SK-N-SH (cell line): ENCODE results near the gene C1QL2. TPM values are rescaled to one million over a fixed set of nuclear protein-coding genes. Genes with fewer than 3 reads are reported as not detected.

Experiments used
- CTCF ChIA-PET: fragments of 300-600, 350-600 bp; formaldehyde crosslinking; extraction: SDS; loops from one replicate; lab custom pipeline; 2021; lab: Yijun Ruan, JAX
- POLR2A ChIA-PET: fragments of 350-600 bp; sonication (Branson Sonifier 250); formaldehyde crosslinking; extraction: SDS; loops from one replicate; lab custom pipeline; 2020; ENCODE audit warnings: antibody characterized with exemption, inconsistent platforms; lab: Yijun Ruan, JAX
- DNase-seq: peaks from one replicate; pipeline ENCODE4 v3.0.0; 2012
- H2AFZ ChIP-seq: fragments of 200-600 bp; sonication (generic); 2 replicates; pipeline ENCODE4 v1.8.1; 2016; ENCODE audit warnings: antibody characterized with exemption, mild to moderate bottlenecking, low read depth
- H3F3A ChIP-seq: fragments of 200-600 bp; sonication (generic); replicated peaks from 2 replicates; pipeline ENCODE3; 2016; ENCODE audit warnings: antibody characterized with exemption, mild to moderate bottlenecking; ENCODE audit not compliant: insufficient read depth
- H3K27ac ChIP-seq, 2 experiments: fragments of 200-500 bp in 1 of 2; fragments of 200-600 bp in 1 of 2; sonication (Bioruptor generic) in 1 of 2; sonication (generic), shearing (Covaris generic) in 1 of 2; 2 replicates each; pipeline versions ENCODE4 v1.5.1 to v1.6.1; 2014 to 2016; ENCODE audit warnings: low read depth in 2 of 2, inconsistent platforms in 1 of 2, low read length in 1 of 2, mild to moderate bottlenecking in 1 of 2, mixed read lengths in 1 of 2
- H3K27me3 ChIP-seq: fragments of 200-600 bp; sonication (generic), shearing (Covaris generic); 2 replicates; pipeline ENCODE4 v1.6.1; 2016; ENCODE audit warnings: mixed run types; ENCODE audit not compliant: insufficient read depth
- H3K36me3 ChIP-seq, 2 experiments: fragments of 200-500 bp in 1 of 2; fragments of 200-600 bp in 1 of 2; sonication (Bioruptor generic) in 1 of 2; sonication (generic) in 1 of 2; replicated peaks in 1 of 2; 2 replicates each; pipeline versions ENCODE3 to v1.5.1; 2014 to 2016; ENCODE audit warnings: low read length in 1 of 2, mild to moderate bottlenecking in 1 of 2; ENCODE audit not compliant: insufficient read depth in 2 of 2, control insufficient read depth in 1 of 2
- H3K4me1 ChIP-seq, 2 experiments: fragments of 200-500 bp in 1 of 2; fragments of 200-600 bp in 1 of 2; sonication (Bioruptor generic) in 1 of 2; sonication (generic), shearing (Covaris generic) in 1 of 2; 2 replicates each; pipeline versions ENCODE4 v1.5.1 to v1.6.1; 2014 to 2016; ENCODE audit warnings: low read depth in 1 of 2, low read length in 1 of 2, mixed run types in 1 of 2; ENCODE audit not compliant: insufficient read depth in 2 of 2, control insufficient read depth in 1 of 2
- H3K4me2 ChIP-seq: fragments of 200-600 bp; sonication (generic), shearing (Covaris generic); 2 replicates; pipeline ENCODE4 v1.6.1; 2017; ENCODE audit warnings: mixed run types
- H3K4me3 ChIP-seq, 2 experiments: fragments of 200-500 bp in 1 of 2; fragments of 200-600 bp in 1 of 2; sonication (Bioruptor generic) in 1 of 2; sonication (generic), shearing (Covaris generic) in 1 of 2; 2 replicates each; pipeline versions ENCODE4 v1.5.1 to v1.8.1; 2014 to 2016; ENCODE audit warnings: low read depth in 2 of 2, inconsistent platforms in 1 of 2, low read length in 1 of 2, mild to moderate bottlenecking in 1 of 2, mixed read lengths in 1 of 2, moderate library complexity in 1 of 2
- H3K79me2 ChIP-seq: fragments of 200-600 bp; sonication (generic); 2 replicates; pipeline ENCODE4 v1.8.1; 2017; ENCODE audit warnings: mild to moderate bottlenecking; ENCODE audit not compliant: insufficient read depth
- H3K9ac ChIP-seq: fragments of 200-600 bp; sonication (generic); 2 replicates; pipeline ENCODE4 v1.6.1; 2017; ENCODE audit warnings: mixed run types
- H3K9me2 ChIP-seq: fragments of 200-600 bp; sonication (generic); 2 replicates; pipeline ENCODE4 v1.6.1; 2017; ENCODE audit warnings: mixed run types
- H3K9me3 ChIP-seq: fragments of 200-600 bp; sonication (generic); 2 replicates; pipeline ENCODE4 v1.6.1; 2017; ENCODE audit warnings: mixed run types, mild to moderate bottlenecking, moderate library complexity
- H4K20me1 ChIP-seq: fragments of 200-600 bp; sonication (generic); 2 replicates; pipeline ENCODE4 v1.6.1; 2017; ENCODE audit warnings: mild to moderate bottlenecking, mixed run types; ENCODE audit not compliant: insufficient read depth
- CHD2 ChIP-seq: fragments of 150-350 bp; IDR thresholded peaks from 2 replicates; pipeline ENCODE4 v1.6.1; 2018; ENCODE audit warnings: low read length; ENCODE audit not compliant: partially characterized antibody
- ELF1 ChIP-seq: IDR thresholded peaks from 2 replicates; pipeline ENCODE4 v1.4.0; 2012
- FOXM1 ChIP-seq: IDR thresholded peaks from 2 replicates; pipeline ENCODE4 v1.4.0; 2012; ENCODE audit warnings: low read depth, mild to moderate bottlenecking
- GABPA ChIP-seq: IDR thresholded peaks from 2 replicates; pipeline ENCODE4 v1.4.0; 2012; ENCODE audit warnings: low read depth, mild to moderate bottlenecking
- GATA2 ChIP-seq: sonication (generic); formaldehyde crosslinking; IDR thresholded peaks from 2 replicates; pipeline ENCODE4 v1.5.0; 2020; ENCODE audit warnings: mild to moderate bottlenecking, missing genetic modification reagents
- NFIC ChIP-seq: IDR thresholded peaks from 2 replicates; pipeline ENCODE4 v1.4.0; 2012; ENCODE audit warnings: borderline replicate concordance
- POLR2AphosphoS5 ChIP-seq: IDR thresholded peaks from 2 replicates; pipeline ENCODE4 v1.6.1; 2012; ENCODE audit warnings: low read depth, low read length
- RCOR1 ChIP-seq: fragments of 150-350 bp; IDR thresholded peaks from 2 replicates; pipeline ENCODE4 v1.6.1; 2017; ENCODE audit warnings: antibody characterized with exemption, low read length
- RFX5 ChIP-seq: IDR thresholded peaks from 2 replicates; pipeline ENCODE4 v1.6.1; 2012; ENCODE audit warnings: mild to moderate bottlenecking, improper control_type of control experiment, low read length
- RXRA ChIP-seq: IDR thresholded peaks from 2 replicates; pipeline ENCODE4 v1.4.0; 2012; ENCODE audit warnings: low read depth, mild to moderate bottlenecking, borderline replicate concordance
- SIN3A ChIP-seq: IDR thresholded peaks from 2 replicates; pipeline ENCODE4 v1.6.1; 2012; ENCODE audit warnings: low read depth, mild to moderate bottlenecking, low read length, moderate library complexity, borderline replicate concordance
- SMC3 ChIP-seq: IDR thresholded peaks from 2 replicates; pipeline ENCODE4 v1.6.1; 2012; ENCODE audit warnings: low read depth, low read length, improper control_type of control experiment
- TCF12 ChIP-seq: IDR thresholded peaks from 2 replicates; pipeline ENCODE4 v1.4.0; 2012
- YY1 ChIP-seq: IDR thresholded peaks from 2 replicates; pipeline ENCODE4 v1.4.0; 2012; ENCODE audit warnings: low read depth, mild to moderate bottlenecking
- WGBS: methylation state at CpG from one replicate; pipeline ENCODE4 v1.1.6; 2017; ENCODE audit warnings: low lambda C conversion rate; 5-methylcytosine and 5-hydroxymethylcytosine counted together
- polyA plus RNA-seq, 3 experiments: library from polyadenylated mRNA; depleted of rRNA; stranded (reverse); fragments of >200 nt; gene quantifications; 2 replicates each; pipeline ENCODE4 v1.2.3, GENCODE V29; 2012
- TF ChIP-seq, protein P1 (sequence below): IDR thresholded peaks from 2 replicates; pipeline ENCODE4; 2012
- TF ChIP-seq, protein P2 (sequence below): IDR thresholded peaks from 2 replicates; pipeline ENCODE4 v1.4.0; 2012; ENCODE audit warnings: low read depth, borderline replicate concordance
- TF ChIP-seq, protein P3 (sequence below): IDR thresholded peaks from 2 replicates; pipeline ENCODE4 v1.6.1; 2012; ENCODE audit warnings: mild to moderate bottlenecking, low read depth, low read length, moderate library complexity
- TF ChIP-seq, protein P4 (sequence below): IDR thresholded peaks from 2 replicates; pipeline ENCODE4 v1.4.0; 2012; ENCODE audit warnings: low read depth, borderline replicate concordance
- TF ChIP-seq, protein P5 (sequence below): fragments of 150-350 bp; IDR thresholded peaks from 2 replicates; pipeline ENCODE4 v1.6.1; 2016; ENCODE audit warnings: mild to moderate bottlenecking, low read depth, low read length

Gene C1QL2
- polyA plus RNA-seq, 1 of the 3 experiments (the other 2 are of a cell fraction): not detected

DNA sequence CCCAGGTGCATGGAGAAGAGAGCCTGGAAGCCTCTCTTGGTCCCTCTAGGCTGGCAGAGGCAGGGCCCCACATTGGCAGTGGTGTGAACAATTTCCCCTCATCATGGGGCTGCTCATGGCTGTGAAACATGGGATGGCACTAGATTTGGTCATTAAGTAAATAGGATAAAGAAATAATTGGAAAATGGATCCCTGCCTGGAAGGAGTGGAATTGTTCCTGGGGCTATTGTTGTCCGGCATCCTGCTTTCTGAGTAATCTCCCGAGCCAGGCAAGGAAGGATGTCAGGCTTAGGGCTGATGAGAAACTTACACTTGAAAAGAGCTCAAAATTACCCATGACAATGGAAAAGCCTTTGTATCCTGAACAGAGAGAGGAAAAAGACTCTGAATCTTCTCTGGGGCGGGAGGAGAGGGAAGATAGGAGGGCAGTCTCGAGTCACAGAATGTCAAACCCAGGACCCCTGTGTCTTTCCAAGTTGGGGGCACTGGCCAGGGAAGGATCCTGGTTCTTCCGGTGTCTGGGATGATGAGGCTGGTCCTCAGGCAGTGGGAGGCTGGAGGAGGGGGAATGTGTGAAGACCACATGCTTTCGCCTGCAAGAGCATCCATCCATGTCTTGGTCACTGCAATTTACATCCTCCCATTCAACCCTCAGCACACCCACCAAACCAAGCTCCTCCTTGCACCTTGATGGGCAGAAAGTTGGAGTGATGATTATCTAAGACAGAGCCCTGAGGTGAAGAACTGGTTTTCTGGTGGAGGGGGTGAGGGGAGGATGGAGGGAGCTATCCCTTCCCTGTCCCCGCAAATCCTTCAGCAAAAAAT, 38.0 kb upstream of the C1QL2 start:
- H3K4me3 ChIP-seq: no peak overlapping the region
- no peaks in the 10 kb centered on the region for H3F3A ChIP-seq
- H2AFZ ChIP-seq: no peak overlapping the region
- H3K9me3 ChIP-seq: no peaks in the 10 kb centered on the region
- no peak for DNase-seq
- no peak overlapping the region for H3K9ac ChIP-seq
- H3K27ac ChIP-seq: no peak overlapping the region
- H3K36me3 ChIP-seq: no peaks in the 10 kb centered on the region
- H3K79me2 ChIP-seq: no peaks in the 10 kb centered on the region
- H3K4me1 ChIP-seq: no peaks in the 10 kb centered on the region
- H4K20me1 ChIP-seq: no peaks in the 10 kb centered on the region
- peaks cover 6% of the 10 kb centered on the region; the same call in 1 of the 2 replicates for H3K27me3 ChIP-seq
- TF ChIP-seq FOXM1 (no peak), POLR2AphosphoS5 (no peak), RFX5 (no peak), SIN3A (no peak), GABPA (no peak), ELF1 (no peak)
- H3K4me2 ChIP-seq: no peak overlapping the region
- 52% methylated on average over 6 of the region's 7 CpGs for WGBS
- H3K9me2 ChIP-seq: no peaks in the 10 kb centered on the region
- CTCF ChIA-PET: interaction anchor here (1.3 kb wide), 1 partner anchor 185 kb away, joined by 4 read pairs; no protein-coding TSS in a partner anchor
- POLR2A ChIA-PET: no interaction called here

DNA sequence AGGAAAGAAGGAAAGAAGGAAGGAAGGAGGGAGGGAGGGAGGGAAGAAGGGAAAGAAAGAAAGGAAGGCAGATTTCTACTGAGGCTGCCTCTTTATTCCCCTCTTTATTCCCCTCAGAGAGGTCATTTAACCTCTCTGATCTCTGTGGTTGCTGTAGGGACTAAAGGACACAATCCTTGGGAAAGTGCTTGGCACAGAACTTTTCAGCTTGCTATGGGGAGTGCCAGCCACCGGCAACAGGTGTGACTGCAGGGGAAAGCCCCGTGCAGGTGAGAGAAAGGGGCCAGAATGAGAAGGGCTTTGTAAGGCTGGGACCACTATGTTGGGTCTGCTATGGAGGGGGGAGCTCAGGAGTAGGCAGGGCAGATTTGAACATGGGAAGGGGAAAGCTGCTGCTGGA, 37.3 kb upstream of the C1QL2 start:
- 63% methylated on average over 2 of the region's 2 CpGs for WGBS
- H3K9me3 ChIP-seq: no peaks in the 10 kb centered on the region
- ChIA-PET CTCF (interaction anchor here (1.3 kb wide), 1 partner anchor 185 kb away, joined by 4 read pairs; no protein-coding TSS in a partner anchor), POLR2A (no interaction called here)
- no peaks in the 10 kb centered on the region for H3K4me1 ChIP-seq
- no peaks in the 10 kb centered on the region for H3K36me3 ChIP-seq
- no peak for DNase-seq
- no peaks in the 10 kb centered on the region for H3K9me2 ChIP-seq
- H4K20me1 ChIP-seq: no peaks in the 10 kb centered on the region
- no peak overlapping the region for H3K9ac ChIP-seq
- no peak overlapping the region for H3K4me3 ChIP-seq
- H3K27me3 ChIP-seq: peaks cover 4% of the 10 kb centered on the region; the same call in 1 of the 2 replicates
- H3K4me2 ChIP-seq: no peak overlapping the region
- no peaks in the 10 kb centered on the region for H3K79me2 ChIP-seq
- H3F3A ChIP-seq: no peaks in the 10 kb centered on the region
- no peak overlapping the region for H2AFZ ChIP-seq
- no peak overlapping the region for H3K27ac ChIP-seq
- TF ChIP-seq, protein P1, sequence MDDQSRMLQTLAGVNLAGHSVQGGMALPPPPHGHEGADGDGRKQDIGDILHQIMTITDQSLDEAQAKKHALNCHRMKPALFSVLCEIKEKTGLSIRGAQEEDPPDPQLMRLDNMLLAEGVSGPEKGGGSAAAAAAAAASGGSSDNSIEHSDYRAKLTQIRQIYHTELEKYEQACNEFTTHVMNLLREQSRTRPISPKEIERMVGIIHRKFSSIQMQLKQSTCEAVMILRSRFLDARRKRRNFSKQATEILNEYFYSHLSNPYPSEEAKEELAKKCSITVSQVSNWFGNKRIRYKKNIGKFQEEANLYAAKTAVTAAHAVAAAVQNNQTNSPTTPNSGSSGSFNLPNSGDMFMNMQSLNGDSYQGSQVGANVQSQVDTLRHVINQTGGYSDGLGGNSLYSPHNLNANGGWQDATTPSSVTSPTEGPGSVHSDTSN: no peak
- no peak for TF ChIP-seq RFX5
- no peak for TF ChIP-seq TCF12
- TF ChIP-seq, protein P2, sequence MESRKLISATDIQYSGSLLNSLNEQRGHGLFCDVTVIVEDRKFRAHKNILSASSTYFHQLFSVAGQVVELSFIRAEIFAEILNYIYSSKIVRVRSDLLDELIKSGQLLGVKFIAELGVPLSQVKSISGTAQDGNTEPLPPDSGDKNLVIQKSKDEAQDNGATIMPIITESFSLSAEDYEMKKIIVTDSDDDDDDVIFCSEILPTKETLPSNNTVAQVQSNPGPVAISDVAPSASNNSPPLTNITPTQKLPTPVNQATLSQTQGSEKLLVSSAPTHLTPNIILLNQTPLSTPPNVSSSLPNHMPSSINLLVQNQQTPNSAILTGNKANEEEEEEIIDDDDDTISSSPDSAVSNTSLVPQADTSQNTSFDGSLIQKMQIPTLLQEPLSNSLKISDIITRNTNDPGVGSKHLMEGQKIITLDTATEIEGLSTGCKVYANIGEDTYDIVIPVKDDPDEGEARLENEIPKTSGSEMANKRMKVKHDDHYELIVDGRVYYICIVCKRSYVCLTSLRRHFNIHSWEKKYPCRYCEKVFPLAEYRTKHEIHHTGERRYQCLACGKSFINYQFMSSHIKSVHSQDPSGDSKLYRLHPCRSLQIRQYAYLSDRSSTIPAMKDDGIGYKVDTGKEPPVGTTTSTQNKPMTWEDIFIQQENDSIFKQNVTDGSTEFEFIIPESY: no peak
- TF ChIP-seq, protein P3, sequence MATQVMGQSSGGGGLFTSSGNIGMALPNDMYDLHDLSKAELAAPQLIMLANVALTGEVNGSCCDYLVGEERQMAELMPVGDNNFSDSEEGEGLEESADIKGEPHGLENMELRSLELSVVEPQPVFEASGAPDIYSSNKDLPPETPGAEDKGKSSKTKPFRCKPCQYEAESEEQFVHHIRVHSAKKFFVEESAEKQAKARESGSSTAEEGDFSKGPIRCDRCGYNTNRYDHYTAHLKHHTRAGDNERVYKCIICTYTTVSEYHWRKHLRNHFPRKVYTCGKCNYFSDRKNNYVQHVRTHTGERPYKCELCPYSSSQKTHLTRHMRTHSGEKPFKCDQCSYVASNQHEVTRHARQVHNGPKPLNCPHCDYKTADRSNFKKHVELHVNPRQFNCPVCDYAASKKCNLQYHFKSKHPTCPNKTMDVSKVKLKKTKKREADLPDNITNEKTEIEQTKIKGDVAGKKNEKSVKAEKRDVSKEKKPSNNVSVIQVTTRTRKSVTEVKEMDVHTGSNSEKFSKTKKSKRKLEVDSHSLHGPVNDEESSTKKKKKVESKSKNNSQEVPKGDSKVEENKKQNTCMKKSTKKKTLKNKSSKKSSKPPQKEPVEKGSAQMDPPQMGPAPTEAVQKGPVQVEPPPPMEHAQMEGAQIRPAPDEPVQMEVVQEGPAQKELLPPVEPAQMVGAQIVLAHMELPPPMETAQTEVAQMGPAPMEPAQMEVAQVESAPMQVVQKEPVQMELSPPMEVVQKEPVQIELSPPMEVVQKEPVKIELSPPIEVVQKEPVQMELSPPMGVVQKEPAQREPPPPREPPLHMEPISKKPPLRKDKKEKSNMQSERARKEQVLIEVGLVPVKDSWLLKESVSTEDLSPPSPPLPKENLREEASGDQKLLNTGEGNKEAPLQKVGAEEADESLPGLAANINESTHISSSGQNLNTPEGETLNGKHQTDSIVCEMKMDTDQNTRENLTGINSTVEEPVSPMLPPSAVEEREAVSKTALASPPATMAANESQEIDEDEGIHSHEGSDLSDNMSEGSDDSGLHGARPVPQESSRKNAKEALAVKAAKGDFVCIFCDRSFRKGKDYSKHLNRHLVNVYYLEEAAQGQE: no peak
- no peak for TF ChIP-seq CHD2
- no peak for TF ChIP-seq SIN3A
- TF ChIP-seq, protein P4, sequence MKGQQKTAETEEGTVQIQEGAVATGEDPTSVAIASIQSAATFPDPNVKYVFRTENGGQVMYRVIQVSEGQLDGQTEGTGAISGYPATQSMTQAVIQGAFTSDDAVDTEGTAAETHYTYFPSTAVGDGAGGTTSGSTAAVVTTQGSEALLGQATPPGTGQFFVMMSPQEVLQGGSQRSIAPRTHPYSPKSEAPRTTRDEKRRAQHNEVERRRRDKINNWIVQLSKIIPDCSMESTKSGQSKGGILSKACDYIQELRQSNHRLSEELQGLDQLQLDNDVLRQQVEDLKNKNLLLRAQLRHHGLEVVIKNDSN: no peak
- TF ChIP-seq, protein P5, sequence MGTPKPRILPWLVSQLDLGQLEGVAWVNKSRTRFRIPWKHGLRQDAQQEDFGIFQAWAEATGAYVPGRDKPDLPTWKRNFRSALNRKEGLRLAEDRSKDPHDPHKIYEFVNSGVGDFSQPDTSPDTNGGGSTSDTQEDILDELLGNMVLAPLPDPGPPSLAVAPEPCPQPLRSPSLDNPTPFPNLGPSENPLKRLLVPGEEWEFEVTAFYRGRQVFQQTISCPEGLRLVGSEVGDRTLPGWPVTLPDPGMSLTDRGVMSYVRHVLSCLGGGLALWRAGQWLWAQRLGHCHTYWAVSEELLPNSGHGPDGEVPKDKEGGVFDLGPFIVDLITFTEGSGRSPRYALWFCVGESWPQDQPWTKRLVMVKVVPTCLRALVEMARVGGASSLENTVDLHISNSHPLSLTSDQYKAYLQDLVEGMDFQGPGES: no peak
- no peak for TF ChIP-seq YY1
- TF ChIP-seq GATA2: no peak
- no peak for TF ChIP-seq RXRA
- no peak for TF ChIP-seq RCOR1
- no peak for TF ChIP-seq NFIC
- TF ChIP-seq SMC3: no peak
- TF ChIP-seq GABPA: no peak
